Measurements from ENCODE around the gene ABCD3.

- TF ChIP-seq, protein P1, sequence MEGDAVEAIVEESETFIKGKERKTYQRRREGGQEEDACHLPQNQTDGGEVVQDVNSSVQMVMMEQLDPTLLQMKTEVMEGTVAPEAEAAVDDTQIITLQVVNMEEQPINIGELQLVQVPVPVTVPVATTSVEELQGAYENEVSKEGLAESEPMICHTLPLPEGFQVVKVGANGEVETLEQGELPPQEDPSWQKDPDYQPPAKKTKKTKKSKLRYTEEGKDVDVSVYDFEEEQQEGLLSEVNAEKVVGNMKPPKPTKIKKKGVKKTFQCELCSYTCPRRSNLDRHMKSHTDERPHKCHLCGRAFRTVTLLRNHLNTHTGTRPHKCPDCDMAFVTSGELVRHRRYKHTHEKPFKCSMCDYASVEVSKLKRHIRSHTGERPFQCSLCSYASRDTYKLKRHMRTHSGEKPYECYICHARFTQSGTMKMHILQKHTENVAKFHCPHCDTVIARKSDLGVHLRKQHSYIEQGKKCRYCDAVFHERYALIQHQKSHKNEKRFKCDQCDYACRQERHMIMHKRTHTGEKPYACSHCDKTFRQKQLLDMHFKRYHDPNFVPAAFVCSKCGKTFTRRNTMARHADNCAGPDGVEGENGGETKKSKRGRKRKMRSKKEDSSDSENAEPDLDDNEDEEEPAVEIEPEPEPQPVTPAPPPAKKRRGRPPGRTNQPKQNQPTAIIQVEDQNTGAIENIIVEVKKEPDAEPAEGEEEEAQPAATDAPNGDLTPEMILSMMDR (IDR thresholded peaks at IDR 0.05) = no peak
- TF ChIP-seq POLR2A (IDR thresholded peaks at IDR 0.05) = no peak
- no peak for TF ChIP-seq POLR2AphosphoS5 (IDR thresholded peaks at IDR 0.05)
Observed at GRCh38 chr1:94399453-94399852, 18.7 kb upstream of the ABCD3 start.

Measured in breast epithelium (tissue), 3 donors.